ENCODE measurements around the gene NRROS.
"Not testable (repeated sequence)": the region's sequence is repeated elsewhere in the genome, so short reads cannot be mapped to it uniquely, and the experiment has no call there.

NRROS gene

DNA sequence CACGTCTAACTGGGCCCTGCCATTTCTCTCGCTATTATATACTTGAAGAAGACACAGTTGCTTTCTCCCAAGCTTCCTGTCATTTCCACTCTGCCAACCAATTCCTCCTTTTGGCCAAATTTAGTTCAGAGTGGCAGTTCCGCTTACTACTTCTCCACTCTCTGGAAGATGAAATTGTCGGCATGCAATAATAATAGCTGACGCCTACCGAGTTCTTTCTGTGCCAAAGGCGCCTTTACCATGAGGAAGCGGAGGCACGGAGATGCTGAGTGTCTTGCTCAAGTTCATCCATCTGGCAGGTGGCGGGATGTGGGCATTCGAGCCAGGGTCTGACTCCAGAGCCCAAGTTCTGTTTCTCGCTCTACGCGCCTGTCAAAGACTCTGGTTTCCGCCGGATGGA is 14.6 kb upstream of the NRROS start:
- DNase-seq = no peak

DNA sequence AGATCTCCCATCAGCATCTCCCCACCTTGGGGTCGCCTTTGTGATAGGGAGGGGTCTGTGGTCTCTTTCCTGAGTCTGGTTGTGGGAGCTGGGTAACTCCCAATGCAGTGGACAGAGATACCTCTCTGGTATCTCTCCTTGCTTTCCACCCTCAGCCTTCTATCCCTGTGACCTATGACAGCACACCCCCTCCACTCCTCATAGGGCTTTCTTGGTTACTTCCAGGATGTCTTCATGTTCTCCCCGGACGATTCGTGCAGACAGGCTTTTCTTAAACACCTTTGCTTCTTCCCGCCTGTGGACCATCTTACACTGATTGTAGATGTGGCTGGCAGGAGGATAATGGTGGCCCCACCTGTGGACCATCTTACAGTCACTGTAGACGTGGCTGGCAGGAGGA is 14.2 kb upstream of the NRROS start:
- DNase-seq = no peak

DNA sequence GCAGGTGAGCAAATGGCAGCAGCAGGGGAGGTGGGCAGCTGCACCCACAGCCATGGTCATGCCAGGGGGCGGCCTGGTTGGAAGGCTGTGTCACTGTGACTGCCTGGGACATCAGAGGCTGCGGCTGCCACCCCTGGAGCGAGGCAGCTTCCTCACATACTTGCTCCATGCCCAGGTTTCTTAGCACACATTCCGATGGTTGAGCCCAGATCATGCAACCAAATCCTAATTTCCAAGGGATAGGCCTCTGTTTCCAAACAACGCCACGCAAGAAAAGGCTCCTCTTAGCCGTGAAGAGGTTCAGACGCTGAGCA is 11.6 kb upstream of the NRROS start:
- no peak for DNase-seq

DNA sequence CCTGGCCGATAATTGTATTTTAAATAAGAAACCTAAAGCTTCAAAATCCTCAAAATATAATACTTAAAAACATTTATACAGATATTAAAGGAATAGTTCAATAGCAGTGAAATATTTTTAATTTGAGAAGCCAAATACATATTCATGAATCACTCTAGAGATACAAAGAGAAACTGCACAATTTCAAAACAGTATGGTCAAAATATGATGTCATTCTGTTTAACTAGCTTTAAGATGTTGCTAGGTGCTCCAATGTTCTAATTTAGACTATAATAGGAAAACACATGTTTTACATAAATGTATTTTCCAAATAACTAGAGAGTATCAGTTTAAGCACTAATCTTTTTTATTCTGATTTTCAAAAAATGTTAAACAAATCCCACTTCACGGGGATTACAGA is 10.3 kb upstream of the NRROS start:
- no peak for DNase-seq

DNA sequence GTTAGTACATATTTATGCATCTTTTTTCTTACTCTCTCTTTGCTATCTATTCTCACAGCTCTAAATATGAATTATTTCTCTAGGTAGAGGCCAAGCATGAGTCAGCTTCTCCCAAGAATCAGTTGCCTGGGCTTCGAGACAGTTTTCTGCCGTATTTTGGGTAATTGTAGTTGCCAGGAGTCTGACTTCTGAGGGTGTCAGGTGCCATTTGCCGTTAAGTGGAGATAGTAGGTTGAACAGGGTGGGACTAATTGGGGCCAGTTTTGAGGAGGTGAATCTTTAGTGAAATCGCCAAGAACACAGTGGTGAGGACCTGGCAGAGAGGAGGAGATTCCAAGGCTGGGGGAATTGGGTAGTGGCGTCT is 7.8 kb upstream of the NRROS start:
- DNase-seq = no peak

DNA sequence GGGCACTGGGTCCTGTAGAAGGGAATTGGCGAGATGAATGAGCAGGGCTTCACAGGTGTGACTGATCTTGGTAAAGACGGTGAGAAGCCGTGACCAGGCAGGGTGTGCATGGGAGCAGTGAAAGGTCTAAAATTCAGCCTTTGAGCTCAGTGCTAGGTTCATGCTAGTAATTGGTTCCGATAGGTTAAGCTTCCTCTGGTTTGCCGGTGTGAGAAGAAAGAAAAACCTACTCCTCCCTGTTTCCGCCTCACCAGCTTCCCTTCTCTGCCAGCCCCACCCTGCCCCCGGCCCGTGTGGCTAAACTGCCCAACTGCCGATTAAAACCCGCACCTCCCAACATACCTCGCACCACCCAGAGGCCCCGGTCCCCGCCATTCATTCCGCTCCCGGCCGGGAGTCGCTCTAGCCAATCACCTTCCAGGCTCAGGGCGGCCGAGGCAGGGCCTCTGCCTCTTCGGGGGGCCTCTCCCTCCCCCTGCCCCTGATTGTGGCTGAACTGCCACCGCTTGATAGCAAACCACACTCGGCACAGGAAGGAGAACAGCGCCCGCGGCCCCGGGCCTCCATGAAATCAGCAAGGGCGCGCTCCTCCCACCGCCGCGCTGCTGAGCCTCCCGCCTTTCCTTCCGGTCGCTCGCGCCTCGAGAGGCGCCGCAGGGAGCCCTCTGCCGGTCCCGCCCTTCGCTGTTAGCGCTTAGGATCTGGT is 7.3 kb upstream of the NRROS start:
- peak; percentile 72 to 99 (median 84) for DNase-seq

DNA sequence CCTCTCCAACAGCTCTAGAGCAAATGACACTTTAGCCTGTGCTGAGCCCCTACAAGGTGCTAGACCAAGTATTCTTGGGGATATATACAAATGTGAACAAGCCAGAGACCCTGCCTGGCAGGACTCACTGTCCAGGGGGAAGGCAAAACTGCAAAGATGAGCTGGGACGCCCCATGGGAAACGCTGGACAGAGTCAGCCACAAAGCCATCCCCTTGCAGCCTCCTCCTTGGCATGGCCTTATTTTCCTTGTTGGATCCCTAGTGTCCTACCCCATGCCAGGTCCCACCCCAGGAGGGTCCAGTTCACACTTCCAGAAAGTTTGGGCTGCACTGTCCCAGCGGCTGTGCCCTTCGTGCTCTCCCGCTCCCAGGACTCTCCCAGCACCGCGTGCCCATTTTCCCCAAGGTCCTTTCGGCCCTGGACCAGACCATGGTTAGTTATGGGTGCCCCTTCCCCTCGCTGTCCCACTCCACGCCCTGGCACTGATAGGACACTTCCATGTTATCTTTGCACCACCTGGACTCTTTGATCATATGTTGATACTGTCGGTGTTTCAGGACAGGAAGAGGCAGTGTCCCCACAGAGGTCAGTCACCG is 5.8 kb upstream of the NRROS start:
- no peak for DNase-seq

DNA sequence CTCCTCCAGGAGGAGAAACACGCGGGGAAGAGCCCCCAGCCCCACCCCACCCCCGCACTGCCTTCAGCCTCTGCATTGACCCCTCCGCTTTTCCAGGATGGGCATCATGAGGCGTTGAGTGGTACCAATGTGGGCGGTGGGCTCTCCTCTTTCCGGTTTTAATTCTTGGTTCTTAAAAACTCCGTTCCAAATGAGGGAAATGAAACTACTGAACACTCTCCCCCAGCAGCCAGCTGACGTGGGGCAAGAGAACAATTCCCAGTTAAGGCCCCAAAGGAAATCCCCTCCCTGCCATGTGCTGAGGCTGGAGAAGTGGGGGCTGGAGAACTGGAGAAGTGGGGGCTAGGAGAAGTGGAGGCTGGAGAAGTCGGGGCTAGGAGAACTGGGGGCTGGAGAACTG is 5.3 kb upstream of the NRROS start:
- no peak for DNase-seq

DNA sequence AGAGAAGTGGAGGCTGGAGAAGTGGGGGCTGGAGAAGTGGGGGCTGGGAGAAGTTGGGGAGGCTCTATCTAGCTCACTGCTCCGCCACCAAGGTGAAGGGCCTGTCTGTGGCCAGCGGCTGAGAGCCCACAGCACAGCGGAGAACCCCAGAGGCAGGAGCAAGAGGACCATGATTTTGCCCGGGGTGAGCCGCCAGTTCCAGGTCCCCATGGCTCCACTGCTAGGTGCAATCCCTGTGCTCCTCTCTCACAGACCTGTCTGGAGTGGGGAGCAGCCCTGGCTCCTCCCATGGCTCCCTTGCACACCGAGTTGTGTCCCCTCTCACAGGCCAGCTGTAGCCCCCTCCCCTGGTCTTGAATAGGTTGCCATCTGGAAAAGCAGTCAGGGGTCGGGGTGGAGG is 4.7 kb upstream of the NRROS start:
- no peak for DNase-seq

DNA sequence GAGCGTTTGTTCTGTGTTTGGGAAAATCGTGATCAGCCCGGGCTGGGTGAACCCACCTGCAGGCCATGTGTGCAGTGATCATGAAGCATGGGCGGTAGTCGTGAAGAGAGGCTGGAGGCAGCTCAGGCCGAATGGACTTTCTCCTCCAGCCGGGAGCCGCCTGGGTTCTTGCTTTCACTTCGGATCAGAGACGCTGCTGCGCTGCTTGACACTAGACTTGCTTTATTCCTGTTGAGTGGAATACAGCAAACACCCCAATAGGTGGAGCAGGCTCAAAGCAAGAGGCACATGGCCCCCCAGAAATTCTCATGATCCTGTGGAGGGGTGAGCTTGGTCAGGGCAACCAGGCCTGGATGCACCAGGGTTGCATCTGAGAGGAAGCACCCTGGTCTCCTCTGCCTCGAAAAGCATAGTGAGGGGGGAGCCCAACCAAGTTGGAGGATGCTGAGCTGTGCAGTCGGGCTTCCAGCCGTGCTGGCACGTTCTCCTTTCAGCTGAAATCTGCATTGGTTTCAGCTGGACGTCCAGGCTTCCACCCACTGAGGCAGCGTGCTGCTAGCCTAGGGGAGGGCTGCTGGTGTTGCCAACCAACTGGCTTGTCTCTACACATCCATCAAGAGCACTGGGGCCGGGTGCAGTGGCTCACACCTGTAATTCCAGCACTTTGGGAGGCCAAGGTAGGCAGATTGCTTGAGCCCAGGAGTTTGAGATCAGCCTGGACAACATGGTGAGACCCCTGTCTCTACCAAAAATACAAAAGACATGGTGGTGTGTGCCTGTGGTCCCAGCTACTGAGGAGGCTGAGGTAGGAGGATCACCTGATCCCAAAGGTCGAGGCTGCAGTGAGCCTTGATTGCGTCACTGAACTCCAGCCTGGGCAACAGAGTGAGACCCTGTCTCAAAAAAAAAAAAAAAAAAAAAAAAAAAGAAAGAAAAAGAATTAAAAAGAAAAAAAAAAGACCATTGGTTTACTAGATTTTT is 2.8 kb upstream of the NRROS start:
- no peak for DNase-seq

DNA sequence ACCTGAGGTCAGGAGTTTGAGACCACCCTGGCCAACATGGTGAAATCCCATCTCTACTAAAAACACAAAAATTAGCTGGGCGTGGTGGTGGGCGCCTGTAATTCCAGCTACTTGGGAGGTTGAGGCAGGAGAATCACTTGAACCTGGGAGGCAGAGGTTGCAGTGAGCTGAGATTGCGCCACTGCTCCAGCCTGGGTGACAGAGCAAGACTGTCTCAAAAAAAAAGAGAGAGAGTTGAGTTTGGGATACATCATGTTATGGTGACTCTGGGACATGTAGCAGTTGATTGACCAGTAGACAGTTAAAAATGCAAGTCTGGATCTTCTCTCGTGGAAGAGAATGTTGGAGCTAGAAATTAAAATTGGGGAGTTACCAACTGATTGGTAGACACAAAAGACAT is 1.6 kb upstream of the NRROS start:
- DNase-seq = not testable (repeated sequence)

DNA sequence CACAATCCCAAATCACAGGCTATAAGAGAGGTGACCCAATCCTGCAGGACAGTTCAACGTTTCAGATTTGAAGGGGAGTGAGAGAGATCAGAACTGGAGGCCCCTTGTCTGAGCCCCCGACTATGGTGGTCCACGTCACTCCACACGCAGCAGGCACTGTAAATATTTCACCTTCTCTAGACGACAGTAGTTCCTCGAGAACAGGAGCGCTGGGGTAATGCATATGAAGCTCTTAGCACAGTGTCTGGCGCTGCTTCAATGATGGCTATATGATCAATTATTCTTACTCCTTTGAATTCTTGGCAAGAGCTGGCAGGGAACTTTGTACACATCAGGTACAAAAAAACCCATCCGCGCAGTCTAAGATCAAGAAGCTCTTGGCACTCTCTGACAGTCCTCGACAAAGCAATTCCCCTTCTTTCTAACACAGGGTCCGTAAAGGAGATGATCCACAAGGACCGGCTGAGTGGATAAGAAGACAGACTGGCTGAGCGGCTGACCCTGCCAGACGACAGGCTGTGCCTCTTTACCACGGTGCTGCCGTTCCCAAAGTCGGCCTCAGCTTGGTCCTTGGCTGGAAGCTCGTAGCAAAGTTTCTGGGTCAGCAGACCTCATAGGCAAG is 522 bp upstream of the NRROS start:
- peak in 1 of 5 experiments; percentile 33 for DNase-seq

DNA sequence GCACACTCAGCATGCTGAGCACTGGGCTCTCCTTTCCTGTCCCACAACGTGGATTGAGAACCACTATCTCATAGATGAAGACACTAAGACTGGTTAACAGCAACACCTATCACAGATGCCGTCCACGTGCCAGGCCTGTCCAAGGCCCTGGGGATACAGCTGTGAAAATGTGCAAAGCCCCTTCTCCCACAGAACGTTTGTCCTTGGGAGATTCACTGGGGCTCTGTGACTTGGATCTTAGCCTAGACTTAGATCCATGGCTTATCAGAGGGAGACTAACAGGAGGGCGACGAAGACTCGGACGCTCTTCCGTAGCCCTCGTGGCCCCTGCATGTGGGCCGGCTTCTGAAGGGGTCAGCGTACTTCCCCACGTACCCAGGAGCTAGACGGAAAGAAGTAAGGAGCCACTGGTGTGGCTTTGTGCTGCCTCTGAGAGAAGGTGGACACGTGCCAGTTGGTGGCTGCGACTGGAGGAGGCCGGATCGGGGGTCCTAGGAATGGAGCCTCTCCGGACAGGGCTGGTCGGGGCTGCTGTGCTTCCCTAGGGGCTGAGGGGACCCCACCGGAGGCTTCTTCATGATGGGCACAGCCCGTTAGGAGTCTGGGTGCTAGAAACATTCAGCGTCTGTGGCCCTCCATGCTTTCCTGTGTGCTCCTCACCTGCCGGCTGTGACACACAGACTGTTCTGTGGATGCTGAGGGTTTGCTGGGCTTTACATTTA is 964 bp downstream of the NRROS start:
- peak in 1 of 5 experiments; percentile 46 for DNase-seq

DNA sequence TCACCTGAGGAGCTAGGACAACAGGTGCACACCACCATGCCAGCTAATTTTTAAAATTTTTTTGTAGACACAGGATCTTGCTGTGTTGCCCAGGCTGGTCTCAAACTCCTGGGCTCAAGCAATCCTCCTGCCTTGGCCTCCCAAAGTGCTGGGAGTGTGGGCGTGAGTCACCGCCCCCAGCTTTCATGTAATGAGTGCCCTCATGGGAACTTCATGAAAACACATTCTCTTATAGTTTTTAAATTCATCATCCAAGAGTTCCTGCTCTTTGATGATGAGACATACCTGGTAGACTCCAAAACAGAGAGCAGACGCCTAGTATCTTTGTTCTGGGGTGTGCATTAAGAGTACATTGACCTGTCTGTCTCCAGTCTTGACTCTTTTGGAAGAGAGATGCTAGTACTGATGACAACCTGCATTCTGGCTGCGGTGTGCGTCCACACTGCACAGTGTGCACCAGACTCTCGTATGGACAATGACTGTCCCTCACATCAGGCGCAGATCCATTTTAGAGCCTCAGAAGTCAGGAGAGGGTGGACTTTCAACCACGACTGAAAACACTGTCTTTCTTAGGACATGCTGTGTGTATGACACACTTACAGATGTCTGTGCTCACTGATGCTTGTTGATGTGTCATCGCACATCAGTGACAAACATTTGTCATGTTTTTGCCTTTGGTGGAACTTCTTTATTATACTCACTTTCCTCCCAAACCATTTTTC is 2.0 kb downstream of the NRROS start:
- peak in 2 of 5 experiments; percentile 47 to 56 for DNase-seq

DNA sequence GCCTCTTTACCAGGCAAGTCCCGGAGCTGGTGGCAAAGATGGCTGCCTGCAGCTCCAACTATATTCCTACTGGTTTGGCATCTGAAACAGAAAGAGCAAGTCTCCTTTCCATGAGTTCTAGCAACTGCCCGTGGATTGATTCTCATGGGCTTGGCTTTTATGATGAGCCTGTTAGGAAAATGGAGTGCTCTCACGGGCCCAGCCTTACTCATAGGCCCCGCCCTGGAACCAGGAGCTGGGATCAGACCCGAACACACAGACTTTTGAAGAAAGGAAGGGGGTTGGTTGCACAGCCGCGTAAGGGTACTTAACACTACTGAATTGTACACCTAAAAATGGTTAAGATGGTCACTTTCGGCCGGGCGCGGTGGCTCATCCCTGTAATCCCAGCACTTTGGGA is 2.9 kb downstream of the NRROS start:
- DNase-seq = no peak

DNA sequence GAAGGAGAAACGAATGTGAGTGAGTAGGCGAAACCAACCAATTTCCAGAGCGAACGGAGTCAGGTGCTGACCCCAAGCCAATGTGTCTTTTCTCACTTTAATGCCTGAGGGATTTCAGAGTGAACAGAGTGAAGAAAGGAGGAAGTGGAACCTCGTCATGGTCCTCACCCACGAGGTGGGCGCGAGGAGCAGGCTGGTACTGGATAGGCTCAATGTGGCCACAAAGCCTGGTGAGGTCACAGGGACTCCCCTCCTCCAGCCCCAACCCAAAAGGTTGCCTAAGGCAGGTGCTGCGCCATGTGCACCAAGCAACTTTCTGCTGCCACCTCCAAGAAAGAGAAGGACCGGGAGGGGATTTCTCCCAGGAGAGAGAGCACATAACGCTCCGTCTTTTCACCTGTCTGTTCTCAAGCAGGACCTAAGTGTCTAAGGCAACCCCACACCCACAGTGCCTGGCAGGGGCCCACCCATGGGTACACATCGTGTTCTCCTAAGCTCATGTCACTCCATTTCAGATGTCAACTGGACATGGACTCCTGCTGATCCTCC is 3.8 kb downstream of the NRROS start:
- DNase-seq = peak in 3 of 5 experiments; percentile 25 to 79 (median 70)

DNA sequence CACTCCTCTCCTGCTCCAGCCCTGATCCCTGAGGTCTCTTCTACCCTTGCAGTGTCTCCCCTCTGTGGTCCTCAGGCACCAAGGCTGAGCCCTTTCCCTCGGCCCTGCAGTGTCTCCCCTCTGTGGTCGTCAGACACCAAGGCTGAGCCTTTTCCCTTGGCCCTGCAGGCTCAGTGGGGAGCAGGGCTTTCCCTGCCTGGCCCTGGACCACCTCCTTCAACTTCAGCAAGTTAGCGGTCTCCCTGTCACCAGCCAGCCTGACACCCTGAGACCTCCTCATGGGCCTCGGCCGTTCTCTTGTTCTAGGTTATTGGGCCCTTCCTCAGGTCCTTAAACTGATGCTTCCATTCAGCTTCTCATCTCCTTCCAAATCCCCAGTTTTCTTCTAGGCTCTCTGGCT is 4.3 kb downstream of the NRROS start:
- no peak for DNase-seq

DNA sequence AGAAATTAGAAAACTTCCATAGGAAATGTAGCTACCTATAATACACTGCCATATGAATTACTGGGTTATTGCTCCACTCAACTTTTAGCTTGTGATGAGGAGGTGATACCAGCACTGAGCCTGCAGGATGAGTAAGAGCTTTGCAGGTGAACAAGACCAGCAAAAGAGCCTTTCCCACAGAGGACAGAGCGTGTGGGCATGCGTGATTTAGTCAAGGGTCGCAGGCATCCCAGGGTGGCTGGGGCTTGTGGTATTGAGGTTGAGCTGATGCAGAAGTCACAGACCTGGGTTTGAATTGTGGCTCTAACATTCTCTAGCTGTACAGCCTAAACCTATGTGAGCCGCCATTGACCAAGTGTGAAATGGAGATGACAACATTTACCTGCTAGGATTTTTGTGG is 5.6 kb downstream of the NRROS start:
- DNase-seq = peak in 1 of 5 experiments; percentile 46

DNA sequence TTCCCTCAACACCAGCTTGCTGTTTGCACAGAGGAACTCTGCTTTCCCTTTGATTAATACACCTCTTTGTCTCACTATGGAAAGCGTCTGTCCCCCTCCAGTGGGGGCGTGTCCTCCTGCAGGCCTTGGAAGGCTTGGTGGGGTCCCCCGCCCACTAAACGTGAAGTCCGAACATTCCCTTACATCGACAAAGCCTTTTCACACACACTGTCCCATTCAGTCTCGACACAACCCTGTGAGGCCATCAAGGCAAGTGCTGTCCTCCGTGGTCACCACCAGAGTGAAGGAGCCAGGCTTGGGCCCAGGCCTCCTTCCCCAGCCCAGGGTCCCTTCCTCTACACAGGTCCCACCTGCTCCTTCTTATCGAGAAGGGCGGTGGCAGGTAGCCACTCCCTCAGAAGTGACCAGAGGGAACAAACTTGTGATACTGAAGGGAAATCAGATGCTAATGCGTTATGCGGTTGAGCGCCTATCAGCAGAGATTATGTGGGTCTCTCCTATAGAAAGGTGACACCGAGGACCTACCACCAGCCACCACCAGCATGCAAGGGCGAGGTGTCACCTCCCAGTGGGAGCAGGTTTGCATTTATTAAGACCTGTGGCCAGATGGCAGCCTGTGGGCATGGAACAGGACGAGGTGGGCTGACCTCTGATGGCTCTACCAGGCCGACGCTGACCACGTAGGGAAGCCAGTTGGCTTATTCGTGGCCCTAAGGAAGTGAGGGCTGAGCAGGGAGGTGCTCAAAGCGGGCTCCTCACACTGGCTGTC is 6.6 kb downstream of the NRROS start:
- no peak for DNase-seq

DNA sequence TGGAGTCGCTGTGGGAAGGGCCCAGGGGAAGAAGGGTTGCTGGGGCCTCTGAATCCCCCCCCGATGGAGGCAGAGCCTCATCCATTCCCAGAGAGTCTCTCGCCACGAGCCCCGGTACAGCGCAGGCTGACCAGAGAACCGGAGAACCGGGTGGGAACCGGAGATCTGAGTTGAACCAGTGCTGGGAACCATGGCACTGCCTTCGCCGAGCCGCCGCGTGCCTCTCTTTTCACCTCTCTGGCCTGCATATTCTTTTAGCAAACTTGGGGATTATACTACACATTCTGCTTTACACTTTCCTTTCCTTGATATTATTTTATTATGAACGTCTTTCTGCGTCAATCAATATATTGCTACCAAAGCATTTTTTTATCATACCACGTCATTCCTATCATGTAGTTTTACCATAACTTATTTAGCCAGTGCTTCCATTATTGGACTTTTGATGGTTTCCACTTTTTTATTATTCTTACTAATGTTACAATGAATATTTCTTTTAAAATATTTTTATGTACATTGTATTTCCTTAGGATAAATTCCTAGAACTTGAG is 7.2 kb downstream of the NRROS start:
- DNase-seq = no peak

Data from T-helper 2 cell (primary cell).